Gastrocnemius medialis (tissue), 4 donors: ENCODE measurements around the gene RPS6KB2.
"Not testable (repeated sequence)": the region's sequence is repeated elsewhere in the genome, so short reads cannot be mapped to it uniquely, and the experiment has no call there.

Source experiments
- POLR2A ChIP-seq, 2 donors: fragments of 450-650 bp; IDR thresholded peaks; one replicate each; pipeline ENCODE4 v1.6.1; 2017; ENCODE audit warnings: antibody characterized with exemption in 2 of 2, mild to moderate bottlenecking in 2 of 2, moderate library complexity in 2 of 2
- TF ChIP-seq, protein P1 (sequence below), 5 experiments: fragments of 450-650 bp in 3 of 5; fragments of 200-600 bp in 2 of 5; sonication (generic) in 2 of 5; IDR thresholded peaks in 4 of 5; conservative IDR thresholded peaks in 1 of 5; 1 replicate in 4 of 5; 2 replicates in 1 of 5; pipeline ENCODE4 v1.5.1; 2016 to 2019; ENCODE audit warnings: antibody characterized with exemption in 5 of 5, mild to moderate bottlenecking in 3 of 5, moderate library complexity in 3 of 5

- TF ChIP-seq, protein P1, sequence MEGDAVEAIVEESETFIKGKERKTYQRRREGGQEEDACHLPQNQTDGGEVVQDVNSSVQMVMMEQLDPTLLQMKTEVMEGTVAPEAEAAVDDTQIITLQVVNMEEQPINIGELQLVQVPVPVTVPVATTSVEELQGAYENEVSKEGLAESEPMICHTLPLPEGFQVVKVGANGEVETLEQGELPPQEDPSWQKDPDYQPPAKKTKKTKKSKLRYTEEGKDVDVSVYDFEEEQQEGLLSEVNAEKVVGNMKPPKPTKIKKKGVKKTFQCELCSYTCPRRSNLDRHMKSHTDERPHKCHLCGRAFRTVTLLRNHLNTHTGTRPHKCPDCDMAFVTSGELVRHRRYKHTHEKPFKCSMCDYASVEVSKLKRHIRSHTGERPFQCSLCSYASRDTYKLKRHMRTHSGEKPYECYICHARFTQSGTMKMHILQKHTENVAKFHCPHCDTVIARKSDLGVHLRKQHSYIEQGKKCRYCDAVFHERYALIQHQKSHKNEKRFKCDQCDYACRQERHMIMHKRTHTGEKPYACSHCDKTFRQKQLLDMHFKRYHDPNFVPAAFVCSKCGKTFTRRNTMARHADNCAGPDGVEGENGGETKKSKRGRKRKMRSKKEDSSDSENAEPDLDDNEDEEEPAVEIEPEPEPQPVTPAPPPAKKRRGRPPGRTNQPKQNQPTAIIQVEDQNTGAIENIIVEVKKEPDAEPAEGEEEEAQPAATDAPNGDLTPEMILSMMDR (IDR thresholded peaks at IDR 0.05 in 4 of 5, conservative IDR thresholded peaks at IDR 0.05 in 1 of 5), result not testable (repeated sequence)
- not testable (repeated sequence) for TF ChIP-seq POLR2A (IDR thresholded peaks at IDR 0.05)
Measured at GRCh38 chr11:67403085-67403484, 25.2 kb upstream of the RPS6KB2 start.
